ENCODE data around the gene PDZD8.

- TF ChIP-seq, protein P1, sequence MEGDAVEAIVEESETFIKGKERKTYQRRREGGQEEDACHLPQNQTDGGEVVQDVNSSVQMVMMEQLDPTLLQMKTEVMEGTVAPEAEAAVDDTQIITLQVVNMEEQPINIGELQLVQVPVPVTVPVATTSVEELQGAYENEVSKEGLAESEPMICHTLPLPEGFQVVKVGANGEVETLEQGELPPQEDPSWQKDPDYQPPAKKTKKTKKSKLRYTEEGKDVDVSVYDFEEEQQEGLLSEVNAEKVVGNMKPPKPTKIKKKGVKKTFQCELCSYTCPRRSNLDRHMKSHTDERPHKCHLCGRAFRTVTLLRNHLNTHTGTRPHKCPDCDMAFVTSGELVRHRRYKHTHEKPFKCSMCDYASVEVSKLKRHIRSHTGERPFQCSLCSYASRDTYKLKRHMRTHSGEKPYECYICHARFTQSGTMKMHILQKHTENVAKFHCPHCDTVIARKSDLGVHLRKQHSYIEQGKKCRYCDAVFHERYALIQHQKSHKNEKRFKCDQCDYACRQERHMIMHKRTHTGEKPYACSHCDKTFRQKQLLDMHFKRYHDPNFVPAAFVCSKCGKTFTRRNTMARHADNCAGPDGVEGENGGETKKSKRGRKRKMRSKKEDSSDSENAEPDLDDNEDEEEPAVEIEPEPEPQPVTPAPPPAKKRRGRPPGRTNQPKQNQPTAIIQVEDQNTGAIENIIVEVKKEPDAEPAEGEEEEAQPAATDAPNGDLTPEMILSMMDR (IDR thresholded peaks at IDR 0.05), result no peak
- TF ChIP-seq POLR2A (IDR thresholded peaks at IDR 0.05), result no peak
Measured at GRCh38 chr10:117271427-117271826, 103.8 kb downstream of the PDZD8 start.

Measured in right lobe of liver (tissue), 4 donors.